ENCODE measurements around the gene RMI2. TPM values are rescaled to one million over a fixed set of nuclear protein-coding genes. Genes with fewer than 3 reads are reported as not detected.

Gene RMI2
- total RNA-seq: 10 to 100 TPM; 55.2 to 62.3 TPM
- polyA plus RNA-seq (2013, experiment 1 of 2): 48.6 TPM
- polyA plus RNA-seq (2013, experiment 2 of 2): 43.6 TPM
- long read RNA-seq, experiment 1, transcript RMI2-201 (2 exons, 1,457 nt): major isoform, 31 of 39 reads
- long read RNA-seq, experiment 1, partial matches to known transcripts: 5 of 39 reads
- long read RNA-seq, experiment 1, other reads (novel, unspliced or antisense): 0 of 39 reads
- long read RNA-seq, experiment 2, transcript RMI2-201 (2 exons, 1,457 nt): major isoform, 164 of 171 reads
- long read RNA-seq, experiment 2, partial matches to known transcripts: 2 of 171 reads
- long read RNA-seq, experiment 2, other reads (novel, unspliced or antisense): 0 of 171 reads
- long read RNA-seq, experiment 3, transcript RMI2-205 (2 exons, 818 nt): major isoform, 5 of 11 reads
- long read RNA-seq, experiment 3, partial matches to known transcripts: 1 of 11 reads
- long read RNA-seq, experiment 3, other reads (novel, unspliced or antisense): 3 of 11 reads
- long read RNA-seq, experiment 4, transcript RMI2-205 (2 exons, 818 nt): major isoform, 8 of 8 reads
- long read RNA-seq, experiment 4, partial matches to known transcripts: 0 of 8 reads
- long read RNA-seq, experiment 4, other reads (novel, unspliced or antisense): 0 of 8 reads

DNA sequence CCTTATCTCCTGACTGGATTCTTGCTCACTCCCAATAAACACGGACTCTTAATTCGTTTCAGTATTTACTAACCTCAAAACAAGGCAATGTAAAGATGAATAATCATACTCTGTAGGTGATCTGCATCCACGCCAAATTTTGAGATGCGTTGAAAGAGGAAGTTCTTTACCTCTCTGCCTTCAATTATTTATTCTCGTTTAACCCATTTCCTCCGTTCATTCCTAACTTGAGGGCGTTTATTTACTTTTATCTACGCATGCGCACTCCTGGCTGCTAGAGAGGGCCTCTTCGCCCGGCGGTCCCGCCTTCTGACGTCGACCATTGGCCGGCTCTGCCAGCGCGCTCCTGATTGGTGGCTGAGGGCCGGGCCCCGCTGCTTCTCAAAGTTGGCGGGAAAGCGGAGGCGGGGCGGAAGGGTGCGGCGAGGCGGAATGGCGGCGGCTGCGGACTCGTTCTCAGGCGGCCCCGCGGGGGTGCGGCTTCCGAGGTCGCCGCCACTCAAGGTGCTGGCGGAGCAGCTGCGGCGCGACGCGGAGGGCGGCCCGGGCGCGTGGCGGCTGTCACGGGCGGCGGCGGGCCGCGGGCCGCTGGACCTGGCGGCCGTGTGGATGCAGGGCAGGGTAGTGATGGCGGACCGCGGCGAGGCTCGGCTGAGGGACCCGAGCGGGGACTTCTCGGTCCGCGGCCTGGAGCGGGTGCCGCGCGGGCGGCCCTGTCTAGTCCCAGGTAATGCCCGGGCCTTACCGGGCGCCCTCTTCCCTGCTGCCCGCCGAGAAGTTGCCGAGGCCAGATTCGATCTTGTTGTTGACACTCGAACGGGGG is at the start of gene RMI2:
Gene RMI2, plus strand, starts transcription at position 420 of the 823 bp plus-strand sequence. Its CDS starts 13 bp downstream, at position 433.
- Mint-ChIP-seq H3K36me3 (ENCODE audit: low read depth) (peaks cover 13% of the 10 kb centered on the region), H3K27me3 (ENCODE audit: insufficient read depth) (no peaks in the 10 kb centered on the region), H3K4me3 (peak within 1 kb of the TSS; percentile 70), H3K27ac (peak within 1 kb of the TSS; percentile 88), H3K4me1 (peaks cover 24% of the 10 kb centered on the region), H3K9me3 (no peaks in the 10 kb centered on the region)
- WGBS, 2 experiments (ENCODE audit: insufficient coverage in 1 of 2, insufficient read length in 1 of 2): 0 to 1% methylated on average over 60 to 82 of the region's 82 CpGs
- H3K4me3 ChIP-seq (ENCODE audit: low read length): peak within 1 kb of the TSS; percentile 97
- no peaks in the 10 kb centered on the region for H3K9me3 ChIP-seq (ENCODE audit: control insufficient read depth, low read length)
- peak; percentile 98 for DNase-seq
- H3K27me3 ChIP-seq (ENCODE audit: control insufficient read depth, insufficient read depth, low read length, poor library complexity, severe bottlenecking): no peaks in the 10 kb centered on the region
- no peaks in the 10 kb centered on the region for H3K36me3 ChIP-seq (ENCODE audit: control insufficient read depth, insufficient read depth, low read length)
- TF ChIP-seq, protein P1, sequence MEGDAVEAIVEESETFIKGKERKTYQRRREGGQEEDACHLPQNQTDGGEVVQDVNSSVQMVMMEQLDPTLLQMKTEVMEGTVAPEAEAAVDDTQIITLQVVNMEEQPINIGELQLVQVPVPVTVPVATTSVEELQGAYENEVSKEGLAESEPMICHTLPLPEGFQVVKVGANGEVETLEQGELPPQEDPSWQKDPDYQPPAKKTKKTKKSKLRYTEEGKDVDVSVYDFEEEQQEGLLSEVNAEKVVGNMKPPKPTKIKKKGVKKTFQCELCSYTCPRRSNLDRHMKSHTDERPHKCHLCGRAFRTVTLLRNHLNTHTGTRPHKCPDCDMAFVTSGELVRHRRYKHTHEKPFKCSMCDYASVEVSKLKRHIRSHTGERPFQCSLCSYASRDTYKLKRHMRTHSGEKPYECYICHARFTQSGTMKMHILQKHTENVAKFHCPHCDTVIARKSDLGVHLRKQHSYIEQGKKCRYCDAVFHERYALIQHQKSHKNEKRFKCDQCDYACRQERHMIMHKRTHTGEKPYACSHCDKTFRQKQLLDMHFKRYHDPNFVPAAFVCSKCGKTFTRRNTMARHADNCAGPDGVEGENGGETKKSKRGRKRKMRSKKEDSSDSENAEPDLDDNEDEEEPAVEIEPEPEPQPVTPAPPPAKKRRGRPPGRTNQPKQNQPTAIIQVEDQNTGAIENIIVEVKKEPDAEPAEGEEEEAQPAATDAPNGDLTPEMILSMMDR (conservative IDR thresholded peaks at IDR 0.05): no peak
- peaks cover 3% of the 10 kb centered on the region for H3K4me1 ChIP-seq (ENCODE audit: control insufficient read depth, insufficient read depth, low read length)
- peak within 1 kb of the TSS; percentile 62 for H3K9ac ChIP-seq (ENCODE audit: extremely low read depth, low read length, poor library complexity, severe bottlenecking)
- H3K27ac ChIP-seq (ENCODE audit: low read depth, low read length): no peak within 1 kb of the TSS

DNA sequence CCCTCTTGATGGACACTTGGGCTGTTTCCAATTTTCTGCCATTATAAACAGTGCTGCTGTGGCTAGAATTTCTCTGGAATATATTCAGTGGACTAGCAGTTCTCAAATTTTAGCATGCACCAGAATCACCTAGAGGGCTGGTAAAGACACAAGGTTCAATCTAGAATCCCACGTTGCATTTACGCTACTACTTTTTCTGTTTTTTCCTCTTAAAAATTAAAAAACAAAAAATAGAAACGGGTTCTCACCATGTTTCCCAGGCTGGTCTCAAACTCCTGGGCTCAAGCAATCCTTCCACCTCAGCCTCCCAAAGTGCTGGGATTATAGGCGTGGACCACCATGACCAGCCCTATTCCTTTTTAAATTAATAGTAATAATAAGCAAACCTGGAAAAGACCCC is 49.6 kb upstream of the RMI2 start:
- Mint-ChIP-seq H3K4me1 (peaks cover 22% of the 10 kb centered on the region), H3K27me3 (ENCODE audit: insufficient read depth) (no peaks in the 10 kb centered on the region), H3K27ac (no peak overlapping the region), H3K36me3 (ENCODE audit: low read depth) (no peaks in the 10 kb centered on the region), H3K4me3 (no peak overlapping the region), H3K9me3 (no peaks in the 10 kb centered on the region)
- no peak overlapping the region for H3K9ac ChIP-seq (ENCODE audit: extremely low read depth, low read length, poor library complexity, severe bottlenecking)
- TF ChIP-seq, protein P1 (conservative IDR thresholded peaks at IDR 0.05): no peak
- no peaks in the 10 kb centered on the region for H3K27me3 ChIP-seq (ENCODE audit: control insufficient read depth, insufficient read depth, low read length, poor library complexity, severe bottlenecking)
- H3K4me1 ChIP-seq (ENCODE audit: control insufficient read depth, insufficient read depth, low read length): peaks cover 10% of the 10 kb centered on the region
- H3K9me3 ChIP-seq (ENCODE audit: control insufficient read depth, low read length): no peaks in the 10 kb centered on the region
- H3K27ac ChIP-seq (ENCODE audit: low read depth, low read length): no peak overlapping the region
- DNase-seq: no peak
- no peak overlapping the region for H3K4me3 ChIP-seq (ENCODE audit: low read length)
- no peaks in the 10 kb centered on the region for H3K36me3 ChIP-seq (ENCODE audit: control insufficient read depth, insufficient read depth, low read length)
- WGBS, 2 experiments (ENCODE audit: insufficient coverage in 1 of 2, insufficient read length in 1 of 2): 76 to 91% methylated on average over 3 to 4 of the region's 4 CpGs

DNA sequence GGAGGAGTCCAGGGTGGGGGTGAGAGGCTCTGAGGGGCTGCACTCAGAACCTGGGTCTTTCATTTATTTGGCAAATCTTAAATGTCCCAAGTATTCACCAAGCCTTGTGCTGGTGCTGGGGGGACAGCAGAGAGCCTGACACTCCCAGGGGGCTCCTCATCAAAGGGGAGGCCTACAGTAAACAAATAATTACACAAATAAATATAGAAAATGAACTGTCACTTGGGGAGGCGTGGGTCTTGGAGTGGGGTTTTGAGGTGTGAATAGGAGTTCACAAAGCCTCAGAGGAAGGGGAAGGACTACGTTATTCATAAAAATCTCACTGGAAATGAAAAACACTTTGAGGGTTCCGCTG is 48.9 kb upstream of the RMI2 start:
- DNase-seq: no peak
- WGBS, 2 experiments (ENCODE audit: insufficient coverage in 1 of 2, insufficient read length in 1 of 2): 87 to 93% methylated on average over 2 to 3 of the region's 3 CpGs
- H3K36me3 ChIP-seq (ENCODE audit: control insufficient read depth, insufficient read depth, low read length): no peaks in the 10 kb centered on the region
- H3K4me1 ChIP-seq (ENCODE audit: control insufficient read depth, insufficient read depth, low read length): peaks cover 10% of the 10 kb centered on the region
- Mint-ChIP-seq H3K36me3 (ENCODE audit: low read depth) (no peaks in the 10 kb centered on the region), H3K9me3 (no peaks in the 10 kb centered on the region), H3K4me3 (no peak overlapping the region), H3K27me3 (ENCODE audit: insufficient read depth) (no peaks in the 10 kb centered on the region), H3K27ac (no peak overlapping the region), H3K4me1 (peaks cover 22% of the 10 kb centered on the region)
- H3K9me3 ChIP-seq (ENCODE audit: control insufficient read depth, low read length): no peaks in the 10 kb centered on the region
- H3K27ac ChIP-seq (ENCODE audit: low read depth, low read length): no peak overlapping the region
- TF ChIP-seq, protein P1 (conservative IDR thresholded peaks at IDR 0.05): no peak
- no peaks in the 10 kb centered on the region for H3K27me3 ChIP-seq (ENCODE audit: control insufficient read depth, insufficient read depth, low read length, poor library complexity, severe bottlenecking)
- H3K9ac ChIP-seq (ENCODE audit: extremely low read depth, low read length, poor library complexity, severe bottlenecking): no peak overlapping the region
- no peak overlapping the region for H3K4me3 ChIP-seq (ENCODE audit: low read length)

Measured in endodermal cell (in vitro differentiated cells).